ENCODE data around the gene ERC1.
"Not testable (repeated sequence)": the region's sequence is repeated elsewhere in the genome, so short reads cannot be mapped to it uniquely, and the experiment has no call there.

ERC1 gene

GRCh38 chr12:1073652-1074051 lies 82.6 kb downstream of the ERC1 start:
- no peak for DNase-seq (ENCODE audit: low read depth)

GRCh38 chr12:1077036-1077803 lies 86.2 kb downstream of the ERC1 start:
- no peak for DNase-seq (ENCODE audit: low read depth)

- DNase-seq (ENCODE audit: low read depth) = no peak
Observed at GRCh38 chr12:1078002-1078401, 87.0 kb downstream of the ERC1 start.

- no peak for DNase-seq (ENCODE audit: low read depth)
Observed at GRCh38 chr12:1080520-1081223, 89.6 kb downstream of the ERC1 start.

- DNase-seq (ENCODE audit: low read depth) = no peak
Observed at GRCh38 chr12:1083151-1083888, 92.3 kb downstream of the ERC1 start.

GRCh38 chr12:1083889-1084262 lies 92.9 kb downstream of the ERC1 start:
- DNase-seq (ENCODE audit: low read depth) = no peak

GRCh38 chr12:1091350-1091749 lies 100.3 kb downstream of the ERC1 start:
- no peak for DNase-seq (ENCODE audit: low read depth)

GRCh38 chr12:1093166-1093751 lies 102.2 kb downstream of the ERC1 start:
- peak; percentile 68 for DNase-seq (ENCODE audit: low read depth)

- DNase-seq (ENCODE audit: low read depth) = no peak
Observed at GRCh38 chr12:1094714-1095113, 103.7 kb downstream of the ERC1 start.

GRCh38 chr12:1099158-1099557 lies 108.1 kb downstream of the ERC1 start:
- DNase-seq (ENCODE audit: low read depth) = no peak

GRCh38 chr12:1099618-1100017 lies 108.6 kb downstream of the ERC1 start:
- DNase-seq (ENCODE audit: low read depth) = not testable (repeated sequence)

- DNase-seq (ENCODE audit: low read depth) = no peak
Observed at GRCh38 chr12:1102115-1102514, 111.1 kb downstream of the ERC1 start.

- no peak for DNase-seq (ENCODE audit: low read depth)
Observed at GRCh38 chr12:1102791-1103450, 111.9 kb downstream of the ERC1 start.

GRCh38 chr12:1103632-1104031 lies 112.6 kb downstream of the ERC1 start:
- no peak for DNase-seq (ENCODE audit: low read depth)

GRCh38 chr12:1104088-1104800 lies 113.2 kb downstream of the ERC1 start:
- DNase-seq (ENCODE audit: low read depth) = no peak

GRCh38 chr12:1107669-1108068 lies 116.6 kb downstream of the ERC1 start:
- peak; percentile 23 for DNase-seq (ENCODE audit: low read depth)

- DNase-seq (ENCODE audit: low read depth) = no peak
Observed at GRCh38 chr12:1108276-1108675, 117.3 kb downstream of the ERC1 start.

GRCh38 chr12:1115484-1116231 lies 124.6 kb downstream of the ERC1 start:
- peak; percentile 85 for DNase-seq (ENCODE audit: low read depth)

- DNase-seq (ENCODE audit: low read depth) = no peak
Observed at GRCh38 chr12:1117371-1117770, 126.3 kb downstream of the ERC1 start.

GRCh38 chr12:1117970-1118563 lies 127.0 kb downstream of the ERC1 start:
- peak; percentile 86 for DNase-seq (ENCODE audit: low read depth)

Measured in HS-27A (cell line).